Measurements from ENCODE around the gene KCNJ12. TPM values are rescaled to one million over a fixed set of nuclear protein-coding genes. Genes with fewer than 3 reads are reported as not detected.
"Not testable (repeated sequence)": the region's sequence is repeated elsewhere in the genome, so short reads cannot be mapped to it uniquely, and the experiment has no call there.

Gene KCNJ12
- total RNA-seq: 11.4 TPM
- long read RNA-seq, full-length matches to known transcripts: 19 of 41 reads
- long read RNA-seq, partial matches to known transcripts: 0 of 41 reads
- long read RNA-seq, other reads (novel, unspliced or antisense): 22 of 41 reads

- intact Hi-C loops (cut with micrococcal nuclease): no loop called here
- ATAC-seq (peak; percentile 74), DNase-seq (peak; percentile 71)
These were observed at the start of gene KCNJ12 for GRCh38 chr17:21376081-21376758. KCNJ12 (plus strand) TSS chr17:21376357; CDS start chr17:21415343, 38,986 bp downstream.

DNA sequence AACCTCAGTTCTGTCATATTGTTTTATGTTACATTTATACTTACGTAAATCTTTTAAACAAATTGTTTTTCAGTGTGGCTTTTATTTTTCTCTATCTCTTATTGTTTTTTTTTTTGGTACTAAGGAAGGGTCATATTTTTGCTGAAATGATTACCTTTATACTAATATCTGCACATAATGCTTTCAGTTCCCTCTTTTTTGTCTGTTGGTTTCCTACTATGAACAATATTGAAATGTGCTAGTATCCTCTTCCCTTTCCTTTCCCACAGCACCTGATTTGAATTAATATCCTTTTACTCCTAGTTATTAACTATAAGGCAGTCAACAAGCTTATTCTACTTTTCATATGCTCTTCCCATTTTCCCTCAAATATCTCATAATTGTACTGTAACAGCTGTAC lies 48.2 kb upstream of the KCNJ12 start:
- ATAC-seq; DNase-seq; intact Hi-C loops (cut with micrococcal nuclease): not testable (repeated sequence)

DNA sequence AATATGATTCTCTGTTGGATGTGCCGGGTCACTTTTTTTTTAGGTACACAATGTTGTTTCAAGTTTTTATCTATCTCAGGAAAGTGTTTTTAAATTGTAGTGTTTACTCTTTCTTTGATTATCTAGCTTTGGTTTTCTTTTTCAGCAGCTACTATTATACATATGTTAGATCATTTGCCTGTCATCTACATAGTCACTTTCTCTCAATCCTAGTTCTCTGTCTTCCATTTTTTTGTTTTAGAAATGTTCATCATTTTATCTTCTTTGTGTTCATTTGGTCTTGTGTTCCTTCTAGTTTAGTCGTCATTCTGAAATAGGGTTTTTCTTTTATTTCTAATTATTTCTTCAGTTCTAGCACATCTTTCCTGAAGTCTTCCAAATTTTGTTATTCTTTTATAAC lies 47.4 kb upstream of the KCNJ12 start:
- ATAC-seq; DNase-seq; intact Hi-C loops (cut with micrococcal nuclease): not testable (repeated sequence)

DNA sequence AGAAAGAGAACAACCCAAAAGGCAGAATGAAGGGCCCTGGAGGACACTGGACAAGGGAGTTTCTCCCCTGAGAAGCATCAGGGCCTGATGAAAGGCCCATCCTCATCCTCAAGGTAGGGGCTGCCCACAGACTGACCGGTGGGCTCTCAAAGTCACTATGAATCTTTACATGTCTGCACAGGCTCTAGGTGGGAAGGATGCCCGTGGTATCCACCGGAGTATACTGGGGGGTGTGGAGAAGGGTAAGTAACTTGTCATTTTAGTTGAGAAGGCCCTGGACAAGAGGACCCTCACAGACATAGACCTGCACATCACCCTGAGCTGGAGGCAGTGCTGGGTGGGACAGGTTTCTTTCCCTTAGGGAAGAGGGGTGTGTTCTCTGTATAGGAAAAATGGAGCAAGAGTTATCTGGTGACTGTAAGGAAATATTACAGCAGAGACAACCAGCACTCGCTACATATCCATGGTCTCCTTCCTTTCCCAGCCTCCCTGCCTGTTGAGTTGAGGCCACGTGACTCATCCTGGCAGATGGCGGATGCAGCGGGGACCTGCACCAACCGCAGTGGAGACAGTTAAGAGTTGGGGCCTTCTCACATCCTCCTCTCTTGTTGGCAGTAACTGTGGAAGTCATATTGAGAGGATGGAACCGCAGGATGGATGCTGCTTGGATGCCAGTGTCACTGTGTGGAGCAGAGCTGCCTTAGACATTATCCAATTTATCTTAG lies 45.6 kb upstream of the KCNJ12 start:
- intact Hi-C loops (cut with micrococcal nuclease): no loop called here
- no peak for ATAC-seq
- no peak for DNase-seq

GRCh38 chr17:21336541-21337294 lies 39.4 kb upstream of the KCNJ12 start:
- DNase-seq; ATAC-seq; intact Hi-C loops (cut with micrococcal nuclease): not testable (repeated sequence)

- DNase-seq; intact Hi-C loops (cut with micrococcal nuclease); ATAC-seq: not testable (repeated sequence)
These were observed 38.1 kb upstream of the KCNJ12 start for GRCh38 chr17:21337981-21338625.

DNA sequence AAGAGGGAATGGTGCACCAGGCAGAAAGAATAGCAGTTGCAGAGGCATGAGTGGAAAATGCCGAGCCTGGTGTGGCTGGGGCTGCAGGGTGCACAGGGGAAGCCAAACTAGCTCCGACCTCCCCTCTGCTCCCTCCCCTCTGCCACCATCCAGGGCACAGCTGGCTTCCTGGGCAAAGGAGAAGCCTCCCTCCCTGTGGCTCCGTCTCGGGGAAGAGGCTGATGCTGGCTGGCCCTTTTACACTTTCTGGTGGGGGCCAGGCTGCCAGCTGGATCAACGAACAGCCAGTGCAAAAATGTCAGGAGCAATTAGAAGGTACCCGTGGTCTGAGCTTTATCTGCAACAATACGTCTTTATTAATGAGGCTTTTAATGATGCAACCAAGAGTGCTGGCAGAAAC lies 37.1 kb upstream of the KCNJ12 start:
- intact Hi-C loops (cut with micrococcal nuclease): no loop called here
- ATAC-seq: no peak
- no peak for DNase-seq

DNA sequence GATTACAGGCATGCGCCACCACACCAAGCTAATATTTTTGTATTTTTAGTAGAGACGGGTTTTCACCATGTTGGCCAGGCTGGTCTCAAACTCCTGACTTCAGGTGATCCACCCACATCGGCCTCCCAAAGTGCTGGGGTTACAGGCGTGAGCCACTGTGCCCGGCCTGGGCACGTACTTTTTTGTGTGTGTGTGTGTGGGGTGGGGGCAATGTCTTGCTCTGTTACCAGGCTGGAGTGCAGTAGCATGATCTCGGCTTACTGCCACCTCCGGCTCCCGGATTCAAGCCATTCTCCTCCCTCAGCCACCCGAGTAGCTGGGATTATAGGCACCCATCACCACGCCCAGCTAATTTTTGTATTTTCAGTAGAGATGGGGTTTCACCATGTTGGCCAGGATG lies 36.6 kb upstream of the KCNJ12 start:
- intact Hi-C loops (cut with micrococcal nuclease); DNase-seq; ATAC-seq: not testable (repeated sequence)

DNA sequence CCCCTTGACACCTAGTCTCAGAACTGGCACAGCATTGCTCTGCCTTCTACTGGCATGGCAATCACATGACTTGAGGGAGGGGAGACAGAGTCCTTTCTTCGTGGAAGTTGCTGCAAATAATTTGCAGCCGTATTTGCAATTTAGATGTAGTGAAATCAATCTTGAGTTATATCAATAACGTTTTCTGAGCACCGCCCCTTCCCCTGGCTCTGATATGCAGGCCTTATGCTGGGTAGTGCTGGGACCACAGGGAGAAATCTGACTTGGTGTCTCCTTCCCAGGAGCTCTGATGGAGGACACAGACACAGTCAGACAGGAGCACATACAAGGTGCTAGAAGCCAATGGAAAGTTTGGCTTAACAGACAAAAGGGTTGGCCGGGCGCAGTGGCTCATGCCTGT lies 35.8 kb upstream of the KCNJ12 start:
- not testable (repeated sequence) for DNase-seq, ATAC-seq

GRCh38 chr17:21341279-21341678 lies 34.9 kb upstream of the KCNJ12 start:
- intact Hi-C loops (cut with micrococcal nuclease); ATAC-seq; DNase-seq: not testable (repeated sequence)

More for the DNA sequence above, 35.8 kb upstream of the KCNJ12 start:
- intact Hi-C loops (cut with micrococcal nuclease): not testable (repeated sequence)

DNA sequence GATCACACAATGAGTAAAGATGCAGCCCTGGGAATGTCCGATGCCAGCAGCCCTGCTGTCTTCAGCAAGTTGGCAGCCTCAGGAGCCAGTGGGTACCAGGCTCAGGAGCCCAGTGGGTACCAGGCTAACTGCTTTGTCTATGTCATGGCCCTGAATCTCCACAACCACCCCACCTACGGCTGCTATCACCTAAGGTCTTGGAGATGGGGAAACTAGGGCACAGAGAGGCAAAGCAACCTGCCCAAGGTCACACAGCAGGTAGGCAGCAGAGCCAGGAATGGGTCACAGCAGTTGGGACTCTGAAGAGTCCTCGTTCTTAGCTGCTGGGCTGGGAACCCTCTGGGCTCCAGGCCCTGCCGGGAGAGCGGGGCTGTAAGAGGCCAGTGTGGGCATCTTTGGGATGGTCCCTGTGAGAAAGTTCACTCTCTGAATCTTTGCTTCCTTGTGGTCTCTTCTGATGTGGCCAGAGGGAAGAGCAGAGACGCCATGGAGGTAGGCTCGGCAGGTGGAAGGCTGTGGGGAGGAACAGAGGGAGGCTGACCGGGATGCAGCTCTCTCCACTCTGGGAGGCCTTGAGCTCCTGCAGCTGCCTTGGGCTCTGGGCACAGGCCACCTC lies 34.1 kb upstream of the KCNJ12 start:
- intact Hi-C loops (cut with micrococcal nuclease); ATAC-seq; DNase-seq: not testable (repeated sequence)

- DNase-seq; intact Hi-C loops (cut with micrococcal nuclease); ATAC-seq: not testable (repeated sequence)
These were observed 32.9 kb upstream of the KCNJ12 start for GRCh38 chr17:21343061-21343949.

- ATAC-seq; intact Hi-C loops (cut with micrococcal nuclease): not testable (repeated sequence)
These were observed 31.4 kb upstream of the KCNJ12 start for GRCh38 chr17:21344801-21345200.

GRCh38 chr17:21345236-21345635 lies 30.9 kb upstream of the KCNJ12 start:
- ATAC-seq (peak; percentile 2), DNase-seq (no peak)
- intact Hi-C loops (cut with micrococcal nuclease): no loop called here

More at GRCh38 chr17:21344801-21345200, 31.4 kb upstream of the KCNJ12 start:
- not testable (repeated sequence) for DNase-seq

- intact Hi-C loops (cut with micrococcal nuclease); DNase-seq: not testable (repeated sequence)
- peak; percentile 69 for ATAC-seq
These were observed 30.1 kb upstream of the KCNJ12 start for GRCh38 chr17:21346107-21346506.

DNA sequence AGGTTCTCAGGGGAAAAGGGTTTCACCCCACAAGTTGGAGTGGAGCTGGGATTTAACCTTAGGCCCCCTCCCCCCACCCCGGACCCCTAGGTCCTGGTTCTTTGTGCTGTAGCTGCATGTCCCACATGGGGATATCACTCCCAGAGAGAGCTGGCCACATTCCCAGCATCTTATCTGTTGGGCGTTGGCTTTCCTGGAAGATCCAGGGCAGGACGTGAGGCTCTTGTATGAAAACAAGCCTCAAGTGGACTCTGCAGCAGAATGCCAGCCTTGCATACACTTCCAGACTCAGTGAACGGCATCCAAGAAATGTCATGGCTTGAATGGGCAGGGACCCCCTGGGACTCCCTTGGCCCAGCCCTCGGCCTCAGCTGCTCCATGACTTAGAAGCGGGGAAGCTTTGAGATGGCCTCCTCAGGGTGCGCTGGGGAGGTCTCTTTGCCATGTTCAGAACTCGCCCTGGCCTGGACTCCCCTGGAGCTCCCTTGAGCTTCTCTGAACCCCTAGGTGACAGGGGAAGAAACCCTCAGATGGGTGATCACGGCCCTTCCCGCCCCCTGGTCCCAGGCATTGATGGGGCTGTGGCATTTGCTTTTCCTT lies 29.4 kb upstream of the KCNJ12 start:
- peak; percentile 70 for DNase-seq
- ATAC-seq: peak; percentile 88
- intact Hi-C loops (cut with micrococcal nuclease): not testable (repeated sequence)

DNA sequence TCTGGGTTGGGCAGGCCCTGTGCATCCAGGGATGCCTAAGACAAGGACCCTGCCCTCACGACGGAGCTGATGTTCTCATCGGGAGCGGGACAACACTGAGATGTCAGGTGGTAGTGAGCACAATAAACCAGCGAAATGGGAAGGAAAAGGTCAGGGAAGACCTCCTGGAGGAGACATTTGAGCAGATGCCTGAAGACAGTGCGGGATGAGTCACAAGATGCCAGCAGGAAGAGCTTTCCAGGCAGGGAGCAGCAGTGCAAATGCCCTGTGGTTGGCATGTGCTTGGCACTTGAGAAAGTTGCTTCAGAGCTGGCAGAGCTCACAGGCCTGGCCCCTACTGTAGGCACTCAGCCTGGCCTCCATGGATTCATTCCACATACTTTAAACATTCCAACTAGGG lies 28.5 kb upstream of the KCNJ12 start:
- ATAC-seq; intact Hi-C loops (cut with micrococcal nuclease); DNase-seq: not testable (repeated sequence)
